IPS-NIHi7 (cell line): ENCODE measurements around the gene APOE.
"Not testable (repeated sequence)": the region's sequence is repeated elsewhere in the genome, so short reads cannot be mapped to it uniquely, and the experiment has no call there.

ENCODE experiments used
- DNase-seq: peaks from one replicate; pipeline ENCODE4 v3.0.0; 2012; ENCODE audit warnings: mixed read lengths; ENCODE audit errors: extremely low spot score

APOE gene

DNA sequence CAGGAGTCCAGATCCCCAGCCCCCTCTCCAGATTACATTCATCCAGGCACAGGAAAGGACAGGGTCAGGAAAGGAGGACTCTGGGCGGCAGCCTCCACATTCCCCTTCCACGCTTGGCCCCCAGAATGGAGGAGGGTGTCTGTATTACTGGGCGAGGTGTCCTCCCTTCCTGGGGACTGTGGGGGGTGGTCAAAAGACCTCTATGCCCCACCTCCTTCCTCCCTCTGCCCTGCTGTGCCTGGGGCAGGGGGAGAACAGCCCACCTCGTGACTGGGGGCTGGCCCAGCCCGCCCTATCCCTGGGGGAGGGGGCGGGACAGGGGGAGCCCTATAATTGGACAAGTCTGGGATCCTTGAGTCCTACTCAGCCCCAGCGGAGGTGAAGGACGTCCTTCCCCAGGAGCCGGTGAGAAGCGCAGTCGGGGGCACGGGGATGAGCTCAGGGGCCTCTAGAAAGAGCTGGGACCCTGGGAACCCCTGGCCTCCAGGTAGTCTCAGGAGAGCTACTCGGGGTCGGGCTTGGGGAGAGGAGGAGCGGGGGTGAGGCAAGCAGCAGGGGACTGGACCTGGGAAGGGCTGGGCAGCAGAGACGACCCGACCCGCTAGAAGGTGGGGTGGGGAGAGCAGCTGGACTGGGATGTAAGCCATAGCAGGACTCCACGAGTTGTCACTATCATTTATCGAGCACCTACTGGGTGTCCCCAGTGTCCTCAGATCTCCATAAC is at the start of gene APOE:
TSS of gene APOE (plus strand) at position 360 of the 724 bp plus-strand sequence. CDS start 829 bp downstream, outside the sequence.
- peak; percentile 73 for DNase-seq

DNA sequence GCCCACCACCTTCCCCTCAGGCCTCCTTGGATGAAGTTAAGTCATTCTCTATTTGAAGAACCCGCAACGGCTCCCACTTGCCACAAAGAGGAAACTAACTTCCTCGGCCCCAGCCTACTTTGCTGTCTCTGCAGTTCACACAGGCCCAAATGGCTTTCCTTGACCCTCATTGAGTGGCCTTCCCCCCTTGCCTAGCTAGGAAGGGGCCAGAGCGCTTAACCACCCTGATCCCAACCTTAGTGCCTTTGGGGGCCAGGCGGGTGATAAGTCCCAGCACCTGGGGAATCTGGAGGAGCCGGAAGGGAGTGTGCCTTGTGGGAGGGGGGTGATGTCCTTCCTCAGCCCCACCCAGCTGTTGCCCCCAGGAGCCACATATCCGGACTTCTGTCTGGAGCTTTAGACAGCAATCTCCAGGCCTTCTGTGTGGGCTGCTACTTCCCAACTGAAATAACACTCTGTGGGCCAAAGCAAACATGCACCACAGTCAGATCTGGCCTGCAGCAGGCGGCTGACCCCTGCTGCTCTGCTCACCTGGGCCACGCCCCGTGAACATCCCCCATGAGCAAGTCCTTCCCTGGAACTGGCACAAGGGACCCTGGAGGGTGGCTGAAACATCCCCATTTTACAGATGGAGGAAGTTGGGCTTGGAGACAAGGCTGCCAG is 49.0 kb upstream of the APOE start:
- no peak for DNase-seq

DNA sequence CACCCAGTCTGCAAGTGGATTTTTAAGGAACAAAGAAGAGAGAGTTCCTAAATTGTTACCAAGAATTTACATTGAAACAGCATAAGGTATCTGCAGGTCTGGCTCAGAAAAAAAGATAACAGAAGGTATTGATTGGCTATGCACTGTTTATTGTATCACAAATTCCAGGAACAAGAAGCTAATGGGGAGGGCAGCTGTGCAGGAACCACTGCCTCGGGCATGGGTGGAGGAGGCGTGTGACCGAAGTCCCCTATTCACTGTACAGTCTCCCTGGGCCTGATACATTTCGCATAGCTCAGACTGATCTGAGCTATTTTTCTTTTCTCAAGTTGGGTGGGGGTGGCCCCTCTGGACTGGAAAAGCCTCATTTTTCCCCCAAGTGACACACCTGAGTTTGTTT is 47.8 kb upstream of the APOE start:
- no peak for DNase-seq

DNA sequence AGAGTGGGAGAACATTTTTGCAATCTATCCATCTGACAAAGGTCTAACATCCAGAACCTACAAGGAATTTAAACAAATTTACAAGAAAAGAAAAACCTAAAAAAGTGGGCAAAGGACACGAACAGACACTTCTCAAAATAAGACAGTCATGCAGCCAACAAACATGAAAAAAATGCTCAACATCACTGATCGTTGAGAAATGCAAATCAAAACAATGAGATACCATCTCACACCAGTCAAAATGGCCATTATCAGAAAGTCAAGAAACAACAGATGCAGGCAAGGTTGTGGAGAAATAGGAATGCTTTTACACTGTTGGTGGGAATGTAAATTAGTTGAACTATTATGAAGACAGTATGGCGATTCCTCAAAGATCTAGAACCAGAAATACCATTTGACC is 44.0 kb upstream of the APOE start:
- DNase-seq: not testable (repeated sequence)

DNA sequence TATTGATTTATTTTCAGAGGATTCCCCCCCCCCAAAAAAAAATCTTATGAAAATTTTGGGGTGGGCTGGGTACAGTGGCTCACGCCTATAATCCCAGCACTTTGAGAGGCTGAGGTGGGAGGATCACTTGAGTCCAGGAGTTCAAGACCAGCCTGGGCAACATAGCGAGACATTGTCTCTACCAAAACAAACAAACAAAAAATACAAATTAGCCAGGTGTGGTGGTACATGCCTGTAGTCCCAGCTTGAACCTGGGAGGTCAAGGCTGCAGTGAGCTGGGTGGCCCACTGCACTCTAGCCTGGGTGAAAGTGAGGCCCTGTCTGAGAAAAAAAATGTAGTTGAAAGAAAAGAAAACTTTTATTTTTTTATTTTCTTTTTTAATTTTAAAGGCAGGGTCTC is 41.6 kb upstream of the APOE start:
- DNase-seq: no peak

DNA sequence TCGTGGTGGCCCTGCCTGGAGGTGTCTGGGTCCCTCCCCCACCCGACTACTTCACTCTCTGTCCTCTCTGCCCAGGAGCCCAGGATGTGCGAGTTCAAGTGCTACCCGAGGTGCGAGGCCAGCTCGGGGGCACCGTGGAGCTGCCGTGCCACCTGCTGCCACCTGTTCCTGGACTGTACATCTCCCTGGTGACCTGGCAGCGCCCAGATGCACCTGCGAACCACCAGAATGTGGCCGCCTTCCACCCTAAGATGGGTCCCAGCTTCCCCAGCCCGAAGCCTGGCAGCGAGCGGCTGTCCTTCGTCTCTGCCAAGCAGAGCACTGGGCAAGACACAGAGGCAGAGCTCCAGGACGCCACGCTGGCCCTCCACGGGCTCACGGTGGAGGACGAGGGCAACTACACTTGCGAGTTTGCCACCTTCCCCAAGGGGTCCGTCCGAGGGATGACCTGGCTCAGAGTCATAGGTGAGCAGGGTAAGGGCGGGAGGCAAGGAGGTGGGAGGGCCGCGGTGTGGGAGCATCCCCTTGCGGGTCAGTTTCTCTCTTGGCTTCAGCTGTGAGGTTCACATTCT is 40.3 kb upstream of the APOE start:
- DNase-seq: no peak

DNA sequence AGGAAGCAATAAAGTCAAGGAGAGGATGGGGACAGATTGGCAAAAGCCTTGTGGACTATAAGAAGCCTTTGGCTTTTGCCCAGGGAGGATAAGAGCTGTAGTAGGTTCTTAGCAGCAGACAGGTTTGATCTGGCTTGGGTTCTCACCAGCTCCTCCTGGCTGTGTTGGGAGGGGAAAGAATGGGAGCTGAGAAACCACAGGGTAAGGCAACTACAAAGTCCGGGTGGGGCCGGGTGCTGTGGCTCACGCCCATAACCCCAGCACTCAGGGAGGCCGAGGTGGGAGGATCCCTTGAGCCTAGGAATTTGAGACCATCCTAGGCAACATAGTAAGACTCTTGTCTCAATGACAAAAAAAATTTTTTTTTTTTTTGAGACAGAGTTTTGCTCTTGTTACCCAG is 38.9 kb upstream of the APOE start:
- no peak for DNase-seq

DNA sequence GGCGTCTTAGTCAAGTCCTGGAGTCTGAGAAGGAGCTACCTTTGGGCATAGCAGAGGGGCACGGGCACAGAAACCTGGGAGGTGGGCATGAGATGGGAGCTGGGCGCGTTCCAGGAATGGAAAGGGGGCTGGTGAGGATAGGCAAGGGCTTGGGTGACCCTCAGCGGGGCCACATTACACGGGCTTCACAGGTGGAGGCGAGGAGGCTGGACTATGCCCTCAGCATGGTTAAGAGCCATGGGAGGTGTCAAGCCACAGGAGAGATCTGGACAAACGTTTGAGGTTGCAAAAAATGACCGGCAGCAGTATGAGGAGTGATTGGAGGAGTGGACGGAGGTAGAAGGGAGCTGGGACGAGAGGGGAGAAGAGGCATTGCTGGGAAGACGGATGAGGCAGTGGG is 38.0 kb upstream of the APOE start:
- DNase-seq: no peak

DNA sequence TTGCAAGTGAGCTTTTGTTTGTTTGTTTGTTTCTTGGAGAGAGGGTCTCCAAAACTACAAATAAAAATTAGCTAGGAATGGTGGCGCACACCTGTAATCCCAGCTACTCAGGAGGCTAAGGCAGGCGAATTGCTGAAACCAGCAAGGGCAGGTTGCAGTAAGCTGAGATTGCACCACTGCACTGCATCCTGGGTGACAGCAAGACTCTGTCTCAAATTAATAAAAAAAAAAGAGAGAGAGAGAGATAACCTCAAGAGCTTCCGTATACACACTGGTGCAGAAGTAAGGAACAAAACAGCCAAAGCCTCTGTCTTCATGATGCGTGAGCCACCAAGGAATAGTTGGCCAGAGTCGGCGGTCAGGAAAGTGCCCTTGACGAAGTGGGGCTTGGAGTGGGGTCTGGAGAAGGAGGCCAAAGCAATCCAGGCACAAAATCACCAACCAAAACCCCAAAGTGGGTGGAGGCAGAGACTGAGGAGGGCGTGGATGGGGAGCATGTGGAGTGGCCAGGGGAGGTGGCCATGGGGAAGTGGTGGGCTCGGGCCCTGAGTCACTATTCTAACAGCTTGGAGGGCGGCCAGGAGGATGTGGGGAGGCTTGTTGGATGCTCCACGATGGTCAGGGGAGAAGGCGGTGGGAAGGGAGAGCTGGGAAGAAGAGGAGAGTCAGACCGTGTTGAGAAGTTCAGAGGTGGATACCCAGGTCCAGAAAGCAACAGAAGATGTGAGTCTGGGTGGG is 35.7 kb upstream of the APOE start:
- no peak for DNase-seq

DNA sequence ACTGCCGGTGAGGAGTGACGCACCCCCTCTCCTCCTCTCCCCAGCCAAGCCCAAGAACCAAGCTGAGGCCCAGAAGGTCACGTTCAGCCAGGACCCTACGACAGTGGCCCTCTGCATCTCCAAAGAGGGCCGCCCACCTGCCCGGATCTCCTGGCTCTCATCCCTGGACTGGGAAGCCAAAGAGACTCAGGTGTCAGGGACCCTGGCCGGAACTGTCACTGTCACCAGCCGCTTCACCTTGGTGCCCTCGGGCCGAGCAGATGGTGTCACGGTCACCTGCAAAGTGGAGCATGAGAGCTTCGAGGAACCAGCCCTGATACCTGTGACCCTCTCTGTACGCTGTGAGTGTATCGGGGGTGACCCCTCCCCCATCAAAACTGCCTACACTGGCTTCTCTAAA is 33.8 kb upstream of the APOE start:
- DNase-seq: no peak

DNA sequence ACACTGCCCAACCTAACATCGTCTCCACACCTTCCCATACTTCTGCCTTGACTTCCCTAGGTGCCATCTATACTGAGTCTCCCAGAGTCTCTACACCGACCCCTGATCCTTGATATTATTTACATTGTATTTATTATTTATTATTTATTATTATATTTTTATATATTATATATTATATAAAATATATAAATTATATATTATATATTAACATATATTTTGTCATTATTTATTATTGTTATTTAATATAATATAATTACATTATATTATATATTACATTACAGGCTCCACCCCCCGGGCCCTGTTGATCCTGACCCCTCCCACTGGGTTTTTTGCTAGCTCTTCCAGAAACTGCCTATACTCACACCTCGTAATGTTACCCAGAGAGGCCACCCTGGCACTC is 32.9 kb upstream of the APOE start:
- DNase-seq: no peak

DNA sequence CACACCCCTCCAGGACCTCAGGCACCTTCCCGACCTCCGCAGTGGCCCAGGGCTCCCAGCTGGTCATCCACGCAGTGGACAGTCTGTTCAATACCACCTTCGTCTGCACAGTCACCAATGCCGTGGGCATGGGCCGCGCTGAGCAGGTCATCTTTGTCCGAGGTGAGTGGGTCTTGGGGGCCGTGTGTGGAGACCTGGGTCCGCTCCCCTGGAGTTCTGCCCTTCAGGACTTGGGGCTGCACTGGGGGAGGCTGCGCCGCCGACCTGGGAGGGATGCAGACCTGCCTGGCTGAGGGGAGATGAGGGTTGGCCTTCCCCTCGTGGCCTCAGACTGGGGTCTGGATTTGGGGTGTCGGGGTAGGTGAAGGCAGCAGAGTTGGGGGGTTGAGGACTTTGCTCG is 31.3 kb upstream of the APOE start:
- DNase-seq: no peak

DNA sequence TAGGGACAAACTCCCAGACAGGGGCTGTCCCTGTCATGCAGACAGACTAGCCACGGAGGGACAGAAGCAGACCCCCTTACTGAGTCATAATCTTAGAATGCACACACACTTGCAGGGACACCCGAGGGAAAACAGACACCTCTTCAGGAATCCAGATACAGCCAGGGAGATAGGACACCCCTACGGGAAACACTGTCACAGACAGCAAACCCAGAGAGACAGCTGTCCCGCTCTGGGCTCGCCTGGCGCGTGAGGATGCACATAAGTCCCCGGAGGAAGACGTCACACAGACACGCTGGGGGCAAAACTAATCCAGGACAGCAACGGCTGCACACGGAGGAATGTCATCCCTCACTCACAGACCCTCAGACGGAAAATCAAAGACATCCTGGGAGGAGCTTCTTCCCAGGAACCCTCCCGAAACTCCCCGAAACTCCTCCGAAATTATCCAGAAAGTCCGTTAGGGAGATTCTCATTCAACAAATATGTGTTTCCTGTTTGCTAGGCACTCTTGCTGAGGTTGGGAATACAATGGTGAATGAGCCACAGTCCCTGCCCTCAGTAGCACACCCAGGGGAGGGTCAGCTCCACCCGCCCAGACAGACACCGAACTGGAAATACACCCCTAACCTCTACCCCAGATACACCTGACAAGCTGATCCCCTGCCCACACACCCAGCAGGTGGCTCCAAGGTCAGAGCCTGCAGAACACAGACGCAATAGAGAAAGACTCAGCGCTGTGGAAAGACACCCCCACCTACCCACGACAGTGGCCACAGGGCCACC is 29.7 kb upstream of the APOE start:
- no peak for DNase-seq

DNA sequence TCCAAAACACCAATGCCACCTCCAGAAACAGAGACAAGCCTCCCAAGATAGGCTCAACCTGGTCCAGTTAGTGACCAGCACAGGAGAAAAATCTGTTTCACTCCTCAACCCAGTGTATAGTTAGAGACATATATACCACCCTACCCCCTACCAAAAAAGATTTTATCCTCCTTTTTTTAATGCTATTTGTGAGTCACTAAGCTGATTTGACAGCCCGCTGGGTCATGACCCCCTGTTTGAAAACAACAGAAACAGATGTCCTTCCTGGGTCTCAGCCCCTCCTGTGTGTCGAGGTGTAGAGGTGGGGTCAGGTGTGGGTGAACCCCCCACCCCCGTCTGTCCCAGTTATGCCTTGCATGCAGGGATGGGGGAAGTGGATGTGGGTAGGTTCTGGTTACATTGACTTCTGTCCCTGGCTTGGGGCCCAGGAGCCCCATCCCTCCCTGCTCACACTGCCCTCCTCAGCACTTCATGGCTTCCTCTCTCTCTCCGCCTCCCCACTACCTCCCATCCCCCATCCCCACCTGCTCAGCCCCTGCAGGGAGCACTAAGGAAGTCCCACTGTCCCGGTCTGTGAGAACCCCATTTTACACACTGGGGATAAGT is 28.6 kb upstream of the APOE start:
- no peak for DNase-seq

DNA sequence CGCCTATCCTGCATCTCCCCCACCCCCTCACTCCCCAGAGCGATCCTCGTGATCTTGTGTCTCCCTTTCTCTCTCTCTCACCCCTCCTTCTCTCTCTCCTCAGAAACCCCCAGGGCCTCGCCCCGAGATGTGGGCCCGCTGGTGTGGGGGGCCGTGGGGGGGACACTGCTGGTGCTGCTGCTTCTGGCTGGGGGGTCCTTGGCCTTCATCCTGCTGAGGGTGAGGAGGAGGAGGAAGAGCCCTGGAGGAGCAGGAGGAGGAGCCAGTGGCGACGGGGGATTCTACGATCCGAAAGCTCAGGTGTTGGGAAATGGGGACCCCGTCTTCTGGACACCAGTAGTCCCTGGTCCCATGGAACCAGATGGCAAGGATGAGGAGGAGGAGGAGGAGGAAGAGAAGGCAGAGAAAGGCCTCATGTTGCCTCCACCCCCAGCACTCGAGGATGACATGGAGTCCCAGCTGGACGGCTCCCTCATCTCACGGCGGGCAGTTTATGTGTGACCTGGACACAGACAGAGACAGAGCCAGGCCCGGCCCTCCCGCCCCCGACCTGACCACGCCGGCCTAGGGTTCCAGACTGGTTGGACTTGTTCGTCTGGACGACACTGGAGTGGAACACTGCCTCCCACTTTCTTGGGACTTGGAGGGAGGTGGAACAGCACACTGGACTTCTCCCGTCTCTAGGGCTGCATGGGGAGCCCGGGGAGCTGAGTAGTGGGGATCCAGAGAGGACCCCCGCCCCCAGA is 27.3 kb upstream of the APOE start:
- DNase-seq: no peak

DNA sequence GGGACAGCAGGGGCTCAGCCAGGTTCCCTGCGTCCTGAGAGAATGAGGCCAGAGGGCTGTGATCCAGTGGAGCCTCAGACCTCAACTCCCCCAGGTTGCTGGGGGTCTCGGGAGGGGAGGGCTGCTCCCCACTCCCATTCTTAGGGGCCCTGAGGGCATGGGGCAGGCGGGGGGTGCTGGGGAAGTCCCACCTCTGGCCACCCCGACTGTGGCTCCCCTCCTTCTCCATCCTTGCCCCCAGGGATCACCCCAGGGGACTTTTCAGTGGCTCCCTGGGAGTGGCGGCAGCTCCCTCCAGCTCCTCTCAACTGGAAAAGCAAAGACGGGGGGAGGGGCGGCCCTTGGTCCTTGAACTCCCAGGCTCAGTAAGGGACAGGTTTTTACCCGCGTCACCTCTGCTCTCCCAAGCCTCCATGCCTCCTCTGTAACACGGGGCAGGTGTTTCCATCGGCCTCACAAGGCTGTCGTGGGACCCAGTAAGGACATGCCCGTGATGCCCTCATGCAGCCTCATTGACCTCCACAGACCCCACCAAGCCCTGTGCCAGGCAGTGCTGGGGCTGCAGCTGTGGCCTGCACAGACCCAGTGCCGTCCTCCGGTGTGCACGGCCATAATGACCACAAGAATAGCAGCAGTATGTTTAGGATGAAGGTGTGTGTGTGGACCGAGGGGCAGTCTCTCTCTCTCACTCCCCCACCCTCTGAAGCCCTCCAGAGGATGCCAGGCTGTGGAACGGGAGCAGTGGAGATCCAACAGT is 26.1 kb upstream of the APOE start:
- no peak for DNase-seq

DNA sequence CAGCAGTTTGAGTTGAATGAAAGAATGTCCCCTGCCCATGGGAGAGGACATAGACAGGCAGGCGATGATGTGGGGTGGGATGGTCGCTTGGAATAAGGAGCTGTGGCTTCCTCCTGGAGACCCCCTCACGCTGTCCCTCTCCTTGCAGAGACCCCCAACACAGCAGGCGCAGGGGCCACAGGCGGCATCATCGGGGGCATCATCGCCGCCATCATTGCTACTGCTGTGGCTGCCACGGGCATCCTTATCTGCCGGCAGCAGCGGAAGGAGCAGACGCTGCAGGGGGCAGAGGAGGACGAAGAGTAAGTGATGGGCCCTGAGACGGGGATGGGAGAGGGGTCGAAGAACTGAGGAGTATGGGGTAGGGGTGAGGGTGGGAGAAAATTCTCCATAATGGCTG is 23.5 kb upstream of the APOE start:
- no peak for DNase-seq

DNA sequence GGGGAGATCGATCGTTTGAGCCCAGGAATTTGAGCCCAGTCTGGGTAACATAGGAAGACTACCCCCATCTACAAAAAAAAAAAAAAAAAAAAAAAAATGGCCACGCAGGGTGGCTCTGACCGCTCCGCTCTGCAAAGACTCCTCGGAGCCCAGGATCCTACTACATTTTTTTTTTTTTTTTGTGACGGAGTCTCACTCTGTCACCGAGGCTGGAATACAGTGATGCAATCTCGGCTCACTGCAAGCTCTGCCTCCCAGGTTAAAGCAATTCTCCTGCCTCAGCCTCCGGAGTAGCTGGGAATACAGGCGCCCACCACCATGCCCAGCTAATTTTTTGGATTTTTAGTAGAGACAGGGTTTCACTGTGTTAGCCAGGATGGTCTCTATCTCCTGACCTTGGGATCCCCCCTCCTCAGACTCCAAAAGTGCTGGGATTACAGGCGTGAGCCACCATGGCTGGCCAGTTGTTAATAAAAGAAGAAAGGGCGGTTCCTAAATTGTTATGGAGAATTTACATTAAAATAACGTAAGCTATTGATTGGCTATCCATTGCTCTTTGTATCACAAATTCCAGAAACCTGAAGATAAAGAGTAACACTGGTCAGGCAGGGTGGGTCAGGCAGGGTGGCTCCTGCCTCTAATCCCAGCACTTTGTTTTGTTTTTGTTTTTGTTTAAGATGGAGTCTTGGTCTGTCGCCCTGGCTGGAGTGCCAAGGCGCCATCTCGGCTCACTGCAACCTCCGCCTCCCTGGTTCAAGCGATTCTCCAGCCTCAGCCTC is 22.8 kb upstream of the APOE start:
- DNase-seq: not testable (repeated sequence)

DNA sequence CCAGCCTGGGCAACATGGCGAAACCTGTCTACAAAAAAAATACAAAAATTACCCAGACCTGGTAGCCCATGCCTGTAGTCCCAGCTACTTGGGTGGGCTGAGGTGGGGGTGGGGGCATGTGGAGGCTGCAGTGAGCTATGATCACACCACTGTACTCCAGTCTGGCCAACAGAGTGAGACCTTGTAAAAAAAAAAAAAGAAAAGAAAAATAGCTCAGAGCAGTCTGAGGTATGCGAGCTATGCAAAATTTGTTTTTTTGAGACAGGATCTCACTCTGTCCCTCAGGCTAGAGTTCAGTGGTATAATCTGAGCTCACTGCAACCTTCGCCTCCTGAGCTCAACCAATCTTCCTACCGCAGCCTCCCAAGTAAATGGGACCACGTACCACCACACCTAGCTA is 21.7 kb upstream of the APOE start:
- no peak for DNase-seq
